Articular chondrocyte of knee joint (primary cell): ENCODE measurements around the gene RAB34. TPM values are rescaled to one million over a fixed set of nuclear protein-coding genes. Genes with fewer than 3 reads are reported as not detected.

Experiments
- small RNA-seq: library from RNA; depleted of rRNA; stranded (forward); fragments of <200 nt; gene quantifications from one replicate; pipeline ENCODE3, GENCODE V24; 2012
- total RNA-seq: library from RNA; depleted of rRNA; stranded (reverse); fragments of >200 nt; gene quantifications from 2 replicates; pipeline ENCODE4 v1.2.3, GENCODE V29; 2012

The RAB34 gene, protein sequence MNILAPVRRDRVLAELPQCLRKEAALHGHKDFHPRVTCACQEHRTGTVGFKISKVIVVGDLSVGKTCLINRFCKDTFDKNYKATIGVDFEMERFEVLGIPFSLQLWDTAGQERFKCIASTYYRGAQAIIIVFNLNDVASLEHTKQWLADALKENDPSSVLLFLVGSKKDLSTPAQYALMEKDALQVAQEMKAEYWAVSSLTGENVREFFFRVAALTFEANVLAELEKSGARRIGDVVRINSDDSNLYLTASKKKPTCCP
- 188 and 196 TPM in 2 replicates for total RNA-seq

DNA sequence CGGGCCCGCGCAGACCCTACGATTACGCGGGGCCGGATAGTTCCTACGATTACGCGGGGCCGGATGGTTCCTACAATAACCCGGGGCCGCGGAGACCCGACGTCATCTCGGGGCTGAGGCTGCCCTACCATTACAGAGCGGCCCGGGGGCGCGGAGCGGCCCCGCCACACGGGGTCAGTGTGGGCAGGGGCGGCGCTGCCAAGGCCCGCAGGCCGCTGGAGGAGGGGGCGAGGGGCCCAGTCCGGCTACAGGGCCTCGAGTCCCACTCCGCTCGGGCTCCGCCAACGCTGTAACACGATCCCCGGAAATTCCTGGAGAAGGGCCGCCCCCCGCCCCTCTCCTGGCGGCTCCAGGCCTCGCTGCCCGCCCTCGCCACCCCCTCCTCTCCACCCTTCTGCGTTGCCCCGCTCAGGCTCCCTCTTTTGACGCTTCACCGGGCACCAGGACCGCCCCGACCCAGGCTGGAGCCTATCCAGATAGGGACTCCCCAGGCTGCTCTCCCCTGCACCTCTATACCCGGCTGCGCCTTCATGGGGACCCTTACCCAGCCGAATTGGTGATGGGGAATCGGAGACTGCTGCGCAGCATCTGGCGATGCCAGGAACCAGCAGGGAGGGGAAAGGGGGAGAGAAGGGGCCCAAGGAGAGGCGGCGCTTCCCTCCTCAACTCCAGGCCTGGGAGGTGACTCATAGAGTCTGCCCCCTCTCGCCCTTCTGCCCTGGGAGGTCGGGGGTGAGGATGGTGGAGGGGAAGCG is at the start of gene RAB34:
Gene RAB34 (minus strand): TSS at position 291 of the 755 bp plus-strand sequence. CDS start 602 bp downstream, outside the sequence.

DNA sequence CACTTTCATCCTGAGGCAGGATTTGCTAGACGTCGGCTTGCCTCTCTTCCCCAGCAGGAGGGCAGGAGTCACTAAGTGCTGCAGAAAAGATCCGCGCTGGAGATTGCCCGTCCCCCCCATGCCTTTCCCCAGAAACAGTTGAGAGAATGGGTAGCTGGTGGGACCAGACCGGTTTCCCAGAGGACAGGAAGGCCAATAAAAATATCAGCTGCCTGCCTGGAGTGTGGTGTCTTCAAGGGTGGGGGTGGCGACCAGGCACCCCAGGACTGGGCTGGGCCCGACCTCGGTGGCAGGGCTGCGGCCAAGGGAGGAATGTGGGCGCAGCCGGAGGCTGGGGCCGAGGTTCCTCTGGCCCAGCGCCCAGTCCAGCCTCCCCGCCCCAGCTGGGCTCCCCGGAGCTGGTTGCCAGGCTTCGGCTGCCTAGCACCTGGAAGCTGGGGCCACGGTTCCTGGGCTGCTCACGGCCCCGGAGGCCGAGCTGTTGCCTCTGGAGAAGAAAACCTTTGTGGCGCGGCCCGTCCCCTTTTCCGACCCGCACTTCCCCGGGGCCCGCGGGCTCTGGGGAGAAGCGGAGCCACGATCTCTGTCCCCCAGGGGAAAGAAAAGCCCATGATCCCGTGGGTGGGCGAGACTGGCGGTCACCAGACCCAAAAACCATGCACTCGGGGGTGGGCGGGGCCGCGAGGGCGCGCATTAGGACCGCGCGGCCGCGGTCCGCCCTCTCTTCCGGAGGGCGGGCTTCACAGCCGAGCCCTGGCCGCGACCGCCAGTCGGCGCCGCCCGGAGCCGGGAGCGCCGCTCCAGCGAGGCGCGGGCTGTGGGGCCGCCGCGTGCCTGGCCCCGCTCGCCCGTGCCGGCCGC is 25.8 kb upstream of the RAB34 start, which contains the start of gene TRAF4:
Gene TRAF4 (plus strand): TSS at position 769 of the 861 bp plus-strand sequence. CDS start 102 bp downstream, outside the sequence.

DNA sequence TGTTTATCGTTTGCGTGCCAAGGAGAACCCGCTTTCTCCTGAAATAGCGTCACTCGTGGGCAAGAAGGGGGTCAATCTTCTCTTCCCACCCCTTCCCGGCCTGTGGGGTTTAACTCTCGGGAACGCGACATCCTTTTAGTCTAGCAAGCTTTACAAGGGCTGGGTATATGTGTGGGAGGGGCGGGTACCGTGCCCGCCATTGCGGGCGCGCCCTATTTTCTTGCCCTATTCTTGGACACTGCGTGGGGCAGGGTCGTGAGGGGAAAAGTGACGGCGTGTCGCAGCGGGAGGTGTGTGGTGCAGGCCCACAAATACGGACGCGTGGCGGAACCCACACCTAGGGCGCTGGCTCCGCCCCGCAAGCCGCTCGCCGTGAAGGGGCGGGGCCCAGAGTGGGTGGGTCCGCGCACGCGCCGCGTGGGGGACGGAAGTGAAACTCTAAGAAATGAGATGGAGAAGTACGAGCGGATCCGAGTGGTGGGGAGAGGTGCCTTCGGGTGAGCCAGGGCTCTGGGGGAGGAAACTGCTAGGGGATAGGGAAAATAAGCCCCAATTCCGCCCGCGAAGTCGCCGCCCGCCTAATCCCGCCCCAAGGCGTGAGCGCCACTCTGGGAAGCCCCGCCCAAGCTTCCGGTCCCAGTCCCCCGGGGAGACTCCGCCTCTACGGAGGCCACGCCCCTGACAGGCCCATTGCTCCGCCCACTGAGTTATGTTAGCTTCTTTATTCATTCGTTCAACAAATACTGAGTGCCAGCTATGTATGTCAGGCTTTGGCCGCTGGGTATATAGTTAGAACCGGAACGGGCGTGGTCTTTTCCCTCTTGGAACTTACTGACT is 10.9 kb upstream of the RAB34 start, which contains the start of gene NEK8:
Gene NEK8 (plus strand): TSS at position 425 of the 837 bp plus-strand sequence. CDS start 26 bp downstream, at position 451.

DNA sequence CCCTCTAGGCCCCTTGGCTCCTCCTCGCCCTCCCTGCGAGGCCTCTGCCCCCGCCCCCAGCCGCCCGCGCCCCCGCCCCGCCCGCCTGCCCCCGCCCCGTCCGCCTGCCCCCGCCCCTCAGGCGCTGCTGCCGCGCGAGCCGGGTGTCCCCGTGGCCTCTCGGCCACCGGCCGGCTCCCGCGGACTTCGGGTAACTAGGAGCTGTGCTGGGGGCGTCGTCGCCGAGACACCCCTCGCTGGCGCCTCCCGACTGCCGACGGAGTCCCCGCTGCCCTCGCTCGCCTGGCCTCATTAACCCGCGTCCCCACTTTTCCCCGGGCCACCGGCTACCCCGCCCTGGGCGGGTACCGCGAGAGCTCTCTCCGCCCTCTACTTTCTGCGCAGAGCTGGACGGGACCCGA is 8.6 kb upstream of the RAB34 start, which contains the start of gene TLCD1:
Gene TLCD1 (minus strand): TSS at position 8 of the 401 bp plus-strand sequence. CDS start 136 bp downstream, outside the sequence.

DNA sequence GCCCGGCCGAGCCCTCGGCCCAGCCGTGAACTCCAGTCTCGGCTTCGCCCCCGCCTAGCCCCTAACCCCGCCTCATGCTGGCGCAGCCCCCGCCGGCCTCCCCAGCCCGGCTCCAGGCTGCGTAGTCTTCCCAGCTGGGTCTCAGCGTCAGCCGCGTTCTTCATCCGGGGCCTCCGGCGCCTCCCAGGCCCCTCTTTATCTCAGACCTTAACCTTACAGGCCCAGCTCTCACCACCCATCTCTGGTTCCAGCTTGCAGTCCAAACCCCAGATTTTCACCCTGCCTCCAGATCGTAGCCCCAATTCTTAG is 6.0 kb downstream of the RAB34 start, which contains the start of gene PROCA1:
Gene PROCA1 (minus strand): TSS at position 166 of the 309 bp plus-strand sequence. CDS start 228 bp downstream, outside the sequence.

Small RNA genes within 50 kb of the gene (small RNA-seq; reads per million reads assigned to genes)
- not detected for gene SNORD42A
- 0.99 reads per million, percentile 42 among the genes with 10 or more reads in this experiment for gene SNORD42B
- not detected for gene SNORD4A
- gene SNORD4B, result not detected

Other genes with a start within 250 kb of the RAB34 start
- not detected in 2 replicates for gene SLC13A2, start 244.2 kb downstream of the RAB34 start, total RNA-seq
- gene FOXN1, start 211.5 kb downstream of the RAB34 start, total RNA-seq, result 0.11 and 0.13 TPM in 2 replicates
- gene UNC119, start 165.2 kb downstream of the RAB34 start, total RNA-seq, result 20.5 and 23.0 TPM in 2 replicates
- gene PIGS, start 146.3 kb downstream of the RAB34 start, total RNA-seq, result 48.9 and 52.0 TPM in 2 replicates
- gene ALDOC, start 141.0 kb downstream of the RAB34 start, total RNA-seq, result 38.7 and 48.5 TPM in 2 replicates
- 14.4 and 19.3 TPM in 2 replicates for gene SPAG5, start 118.8 kb downstream of the RAB34 start, total RNA-seq
- 3.8 and 5.5 TPM in 2 replicates for gene RSKR, start 103.7 kb downstream of the RAB34 start, total RNA-seq
- 148 and 156 TPM in 2 replicates for gene BLTP2, start 72.7 kb downstream of the RAB34 start, total RNA-seq
- 30.3 and 44.3 TPM in 2 replicates for gene SDF2, start 56.0 kb downstream of the RAB34 start, total RNA-seq
- gene SUPT6H, start 55.7 kb downstream of the RAB34 start, total RNA-seq, result 53.3 and 62.3 TPM in 2 replicates
- 0.54 and 0.78 TPM in 2 replicates for gene PROCA1, start 6.0 kb downstream of the RAB34 start, total RNA-seq
- 560 and 658 TPM in 2 replicates for gene RPL23A, start 2.1 kb upstream of the RAB34 start, total RNA-seq
- 3.3 and 4.6 TPM in 2 replicates for gene TLCD1, start 8.4 kb upstream of the RAB34 start, total RNA-seq
- 3.9 and 4.8 TPM in 2 replicates for gene NEK8, start 10.9 kb upstream of the RAB34 start, total RNA-seq
- gene TRAF4, start 26.1 kb upstream of the RAB34 start, total RNA-seq, result 15.9 and 17.8 TPM in 2 replicates
- gene FAM222B, start 124.9 kb upstream of the RAB34 start, total RNA-seq, result 4.9 and 5.0 TPM in 2 replicates
- 27.0 and 27.7 TPM in 2 replicates for gene ERAL1, start 137.1 kb upstream of the RAB34 start, total RNA-seq
- gene FLOT2, start 179.9 kb upstream of the RAB34 start, total RNA-seq, result 29.8 and 30.8 TPM in 2 replicates
- 2.4 and 3.5 TPM in 2 replicates for gene DHRS13, start 185.2 kb upstream of the RAB34 start, total RNA-seq
- gene PHF12, start 233.7 kb upstream of the RAB34 start, total RNA-seq, result 16.0 and 17.0 TPM in 2 replicates